Measurements from ENCODE around the gene PLEKHA7. TPM values are rescaled to one million over a fixed set of nuclear protein-coding genes. Genes with fewer than 3 reads are reported as not detected.

PLEKHA7 gene
- total and polyA plus RNA-seq, 2 of the 4 experiments (the other 2 are of a cell fraction) = 0.12 TPM; not detected in 1

DNA sequence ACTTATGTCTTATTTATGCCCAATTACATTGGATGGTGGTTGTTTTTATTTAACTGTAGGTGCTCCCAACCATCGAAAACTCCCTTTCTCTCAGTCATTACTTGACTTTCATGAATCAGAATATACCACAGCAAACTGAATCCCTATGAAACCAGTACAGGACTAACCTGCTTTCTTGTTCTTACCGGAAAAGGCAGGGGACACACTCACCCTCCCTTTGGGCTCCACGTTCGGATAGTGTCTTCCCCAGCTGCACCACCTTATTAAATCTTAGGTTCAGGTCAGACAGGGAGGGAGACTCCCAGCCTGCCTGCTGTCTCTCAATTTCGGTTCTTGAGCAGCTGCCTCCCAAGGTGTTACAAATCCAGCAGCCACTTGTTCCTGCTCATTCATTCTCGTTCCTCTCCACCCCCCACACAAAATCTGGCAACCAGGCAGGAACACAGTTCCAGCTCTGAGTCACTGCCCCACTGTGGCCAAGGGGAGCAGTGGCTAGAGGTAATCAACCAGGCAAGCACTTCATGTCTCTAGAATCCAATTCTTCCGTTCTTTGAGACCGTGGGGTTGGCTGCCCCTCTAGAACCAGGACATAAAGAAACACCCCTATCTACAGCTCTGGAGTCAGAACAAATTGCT lies 133.0 kb downstream of the PLEKHA7 start:
- no peak overlapping the region for H2AFZ ChIP-seq (replicated peaks; ENCODE audit: low read length, poor library complexity)
- no peak overlapping the region for H2BK120ac ChIP-seq (ENCODE audit: low read depth, low read length)
- H3K9me1 ChIP-seq (ENCODE audit: insufficient read depth, low read length) = no peaks in the 10 kb centered on the region
- H3K9me3 ChIP-seq (ENCODE audit: control insufficient read depth, insufficient read depth, low read length) = no peaks in the 10 kb centered on the region
- H3K23ac ChIP-seq (ENCODE audit: low read depth, low read length) = no peak overlapping the region
- no peak overlapping the region for H4K8ac ChIP-seq (ENCODE audit: low read depth in 2 of 2, low read length in 2 of 2)
- H3K27ac ChIP-seq (ENCODE audit: insufficient read depth, low read length) = no peak overlapping the region
- no peak overlapping the region for H3K4me3 ChIP-seq (ENCODE audit: insufficient read depth, low read depth, low read length)
- BruUV-seq (replicated peaks) = no TSS peak
- no peak overlapping the region for H2BK20ac ChIP-seq (ENCODE audit: low read depth, low read length)
- no peaks in the 10 kb centered on the region for H3K4me1 ChIP-seq (ENCODE audit: control insufficient read depth, insufficient read depth, low read length)
- H2AK9ac ChIP-seq (replicated peaks; ENCODE audit: low read depth, low read length, poor library complexity) = no peak overlapping the region
- no peak overlapping the region for H3K18ac ChIP-seq (ENCODE audit: low read depth, low read length)
- no peak overlapping the region for H3K14ac ChIP-seq (replicated peaks; ENCODE audit: low read depth, low read length)
- 0% methylated on average over 1 of the region's 8 CpGs; no CpG with 5 or more reads in 1 of the 2 experiments for WGBS, 2 experiments (ENCODE audit: extremely low coverage in 2 of 2, insufficient read length in 1 of 2)
- no peaks in the 10 kb centered on the region for H3K79me1 ChIP-seq (ENCODE audit: low read depth in 1 of 2, low read length in 2 of 2)
- DNase-seq = peak; percentile 13
- no peak overlapping the region for H3K56ac ChIP-seq (ENCODE audit: extremely low read depth, insufficient read depth, low read length)
- TF ChIP-seq, protein P1, sequence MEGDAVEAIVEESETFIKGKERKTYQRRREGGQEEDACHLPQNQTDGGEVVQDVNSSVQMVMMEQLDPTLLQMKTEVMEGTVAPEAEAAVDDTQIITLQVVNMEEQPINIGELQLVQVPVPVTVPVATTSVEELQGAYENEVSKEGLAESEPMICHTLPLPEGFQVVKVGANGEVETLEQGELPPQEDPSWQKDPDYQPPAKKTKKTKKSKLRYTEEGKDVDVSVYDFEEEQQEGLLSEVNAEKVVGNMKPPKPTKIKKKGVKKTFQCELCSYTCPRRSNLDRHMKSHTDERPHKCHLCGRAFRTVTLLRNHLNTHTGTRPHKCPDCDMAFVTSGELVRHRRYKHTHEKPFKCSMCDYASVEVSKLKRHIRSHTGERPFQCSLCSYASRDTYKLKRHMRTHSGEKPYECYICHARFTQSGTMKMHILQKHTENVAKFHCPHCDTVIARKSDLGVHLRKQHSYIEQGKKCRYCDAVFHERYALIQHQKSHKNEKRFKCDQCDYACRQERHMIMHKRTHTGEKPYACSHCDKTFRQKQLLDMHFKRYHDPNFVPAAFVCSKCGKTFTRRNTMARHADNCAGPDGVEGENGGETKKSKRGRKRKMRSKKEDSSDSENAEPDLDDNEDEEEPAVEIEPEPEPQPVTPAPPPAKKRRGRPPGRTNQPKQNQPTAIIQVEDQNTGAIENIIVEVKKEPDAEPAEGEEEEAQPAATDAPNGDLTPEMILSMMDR (conservative IDR thresholded peaks at IDR 0.05; ENCODE audit: low read depth, low read length) = 0 out of 2 replicates have a peak, but pooled peaks have one; percentile 7
- TF ChIP-seq RAD21 (IDR thresholded peaks at IDR 0.05; ENCODE audit: low read length) (peak; percentile 14; the same call in 1 of the 2 replicates), NFE2L2 (IDR thresholded peaks at IDR 0.05; ENCODE audit: low read depth, low read length) (no peak)
- ChIA-PET CTCF (no interaction called here), POLR2A (ENCODE audit: unreplicated experiment) (no interaction called here)
- H3K27me3 ChIP-seq (ENCODE audit: control insufficient read depth, insufficient read depth, low read length) = peaks cover 12% of the 10 kb centered on the region
- H3K36me3 ChIP-seq (ENCODE audit: control insufficient read depth, insufficient read depth, low read length) = no peaks in the 10 kb centered on the region
- H2AK5ac ChIP-seq (ENCODE audit: low read depth, low read length) = no peak overlapping the region
- in situ Hi-C loops (cut with MboI; ENCODE audit: low sequenced_read_pairs) = no loop called here
- H4K5ac ChIP-seq (ENCODE audit: low read depth, low read length) = no peak overlapping the region
- no peak overlapping the region for H4K91ac ChIP-seq (ENCODE audit: insufficient read depth, low read depth, low read length)
- no peak overlapping the region for H2BK15ac ChIP-seq (ENCODE audit: low read depth, low read length)
- dilution Hi-C loops (cut with HindIII; ENCODE audit: low sequenced_read_pairs, unreplicated experiment) = no loop called here
- intact Hi-C loops (cut with micrococcal nuclease) = loop anchor here (5.0 kb wide), 1 partner anchor 94 kb away; no protein-coding TSS in a partner anchor
- no peak overlapping the region for H3K4ac ChIP-seq (ENCODE audit: low read depth, low read length)
- no peak overlapping the region for H3K9ac ChIP-seq (ENCODE audit: low read depth, low read length)
- H3K4me2 ChIP-seq (ENCODE audit: low read depth, low read length) = no peak overlapping the region
- no peak for ATAC-seq (ENCODE audit: low read depth)
- no peaks in the 10 kb centered on the region for H4K20me1 ChIP-seq (ENCODE audit: insufficient read depth, low read length)
- no peak overlapping the region for H2BK5ac ChIP-seq (ENCODE audit: low read depth, low read length, poor library complexity, severe bottlenecking)
